Fibroblast of lung (primary cell): ENCODE measurements around the gene ARPC5L. TPM values are rescaled to one million over a fixed set of nuclear protein-coding genes. Genes with fewer than 3 reads are reported as not detected.

Source experiments
- DNase-seq, 2 donors: peaks; one replicate each; pipeline versions ENCODE4 v3.0.0 to v3.0.0-alpha.2; 2010; ENCODE audit warnings: low read depth in 2 of 2
- H2AFZ ChIP-seq: 2 replicates; pipeline ENCODE4 v1.5.1; 2012; ENCODE audit warnings: low read length, control low read depth, inconsistent platforms
- H3K27ac ChIP-seq: 2 replicates; pipeline ENCODE4 v1.5.1; 2011; ENCODE audit warnings: low read length, control low read depth; ENCODE audit not compliant: insufficient read depth
- H3K27me3 ChIP-seq: 2 replicates; pipeline ENCODE4 v1.5.1; 2011; ENCODE audit warnings: mild to moderate bottlenecking, low read length; ENCODE audit not compliant: control insufficient read depth, insufficient read depth
- H3K36me3 ChIP-seq: 2 replicates; pipeline ENCODE4 v1.5.1; 2011; ENCODE audit warnings: low read length; ENCODE audit not compliant: control insufficient read depth, insufficient read depth
- H3K4me1 ChIP-seq: 2 replicates; pipeline ENCODE4 v1.5.1; 2011; ENCODE audit warnings: low read length; ENCODE audit not compliant: control insufficient read depth, insufficient read depth; ENCODE audit errors: extremely low read depth
- H3K4me2 ChIP-seq: 2 replicates; pipeline ENCODE4 v1.5.1; 2011; ENCODE audit warnings: low read length, control low read depth; ENCODE audit not compliant: insufficient read depth; ENCODE audit errors: extremely low read depth
- H3K4me3 ChIP-seq, 4 experiments: fragments of 200-600 bp in 1 of 4; sonication (generic) in 1 of 4; replicated peaks in 1 of 4; 2 replicates each; pipeline ENCODE4 v1.5.1; 2011 to 2016; ENCODE audit warnings: low read length in 4 of 4, low read depth in 3 of 4, mild to moderate bottlenecking in 3 of 4, control low read depth in 2 of 4, inconsistent platforms in 1 of 4, mixed read lengths in 1 of 4; ENCODE audit not compliant: insufficient read depth in 1 of 4; ENCODE audit errors: control extremely low read depth in 1 of 4
- H3K79me2 ChIP-seq: 2 replicates; pipeline ENCODE4 v1.5.1; 2012; ENCODE audit warnings: mild to moderate bottlenecking, low read length, inconsistent platforms; ENCODE audit not compliant: control insufficient read depth, insufficient read depth
- H3K9ac ChIP-seq: 2 replicates; pipeline ENCODE4 v1.5.1; 2011; ENCODE audit warnings: mild to moderate bottlenecking, low read length, control low read depth; ENCODE audit not compliant: insufficient read depth
- H3K9me3 ChIP-seq: 2 replicates; pipeline ENCODE4 v1.5.1; 2012; ENCODE audit warnings: low read depth, low read length; ENCODE audit not compliant: control insufficient read depth, insufficient read depth
- H4K20me1 ChIP-seq: 2 replicates; pipeline ENCODE4 v1.5.1; 2011; ENCODE audit warnings: low read length; ENCODE audit not compliant: control insufficient read depth, insufficient read depth; ENCODE audit errors: extremely low read depth
- EZH2 ChIP-seq: IDR thresholded peaks from 2 replicates; pipeline ENCODE4 v1.5.1; 2012; ENCODE audit warnings: low read length, control low read depth, mild to moderate bottlenecking; ENCODE audit errors: missing control alignments
- polyA plus RNA-seq, 2 donors: library from polyadenylated mRNA; depleted of rRNA in 1 of 2; stranded (reverse) in 1 of 2; unstranded in 1 of 2; fragments of >200 nt; gene quantifications; 2 replicates each; pipeline ENCODE4 v1.2.1, GENCODE V29; 2011 to 2012; ENCODE audit warnings: missing spikeins in 1 of 2
- total RNA-seq: library from RNA; depleted of rRNA; stranded (reverse); fragments of >200 nt; gene quantifications from 2 replicates; pipeline ENCODE4 v1.2.1, GENCODE V29; 2014
- TF ChIP-seq, protein P1 (sequence below), 2 donors: IDR thresholded peaks in 1 of 2; conservative IDR thresholded peaks in 1 of 2; 1 replicate in 1 of 2; 2 replicates in 1 of 2; pipeline ENCODE4 v1.5.1; 2011 to 2012; ENCODE audit warnings: low read length in 2 of 2, control low read depth in 1 of 2, inconsistent platforms in 1 of 2, low read depth in 1 of 2, mild to moderate bottlenecking in 1 of 2

Gene ARPC5L
- total and polyA plus RNA-seq, 2 donors (not counting 1 experiment from before 2014, with no cell fraction given) = 13.2 to 48.9 TPM

- Histone ChIP-seq H3K36me3 (peaks cover 5% of the 10 kb centered on the region), H3K4me1 (no peaks in the 10 kb centered on the region), H3K9ac (no peak overlapping the region), H3K27me3 (no peaks in the 10 kb centered on the region), H3K79me2 (no peaks in the 10 kb centered on the region), H3K4me3 (no peak overlapping the region), H4K20me1 (no peaks in the 10 kb centered on the region), H3K27ac (no peak overlapping the region), H3K4me2 (no peak overlapping the region), H2AFZ (no peak overlapping the region), H3K9me3 (no peaks in the 10 kb centered on the region)
- no peak for DNase-seq
- TF ChIP-seq, protein P1, sequence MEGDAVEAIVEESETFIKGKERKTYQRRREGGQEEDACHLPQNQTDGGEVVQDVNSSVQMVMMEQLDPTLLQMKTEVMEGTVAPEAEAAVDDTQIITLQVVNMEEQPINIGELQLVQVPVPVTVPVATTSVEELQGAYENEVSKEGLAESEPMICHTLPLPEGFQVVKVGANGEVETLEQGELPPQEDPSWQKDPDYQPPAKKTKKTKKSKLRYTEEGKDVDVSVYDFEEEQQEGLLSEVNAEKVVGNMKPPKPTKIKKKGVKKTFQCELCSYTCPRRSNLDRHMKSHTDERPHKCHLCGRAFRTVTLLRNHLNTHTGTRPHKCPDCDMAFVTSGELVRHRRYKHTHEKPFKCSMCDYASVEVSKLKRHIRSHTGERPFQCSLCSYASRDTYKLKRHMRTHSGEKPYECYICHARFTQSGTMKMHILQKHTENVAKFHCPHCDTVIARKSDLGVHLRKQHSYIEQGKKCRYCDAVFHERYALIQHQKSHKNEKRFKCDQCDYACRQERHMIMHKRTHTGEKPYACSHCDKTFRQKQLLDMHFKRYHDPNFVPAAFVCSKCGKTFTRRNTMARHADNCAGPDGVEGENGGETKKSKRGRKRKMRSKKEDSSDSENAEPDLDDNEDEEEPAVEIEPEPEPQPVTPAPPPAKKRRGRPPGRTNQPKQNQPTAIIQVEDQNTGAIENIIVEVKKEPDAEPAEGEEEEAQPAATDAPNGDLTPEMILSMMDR (conservative IDR thresholded peaks at IDR 0.05 in 1 of 2, IDR thresholded peaks at IDR 0.05 in 1 of 2; ENCODE audit: low read depth in 1 of 2, low read length in 2 of 2) = no peak
- no peak for TF ChIP-seq EZH2
Measured at GRCh38 chr9:124906966-124907365, 45.0 kb downstream of the ARPC5L start.

DNA sequence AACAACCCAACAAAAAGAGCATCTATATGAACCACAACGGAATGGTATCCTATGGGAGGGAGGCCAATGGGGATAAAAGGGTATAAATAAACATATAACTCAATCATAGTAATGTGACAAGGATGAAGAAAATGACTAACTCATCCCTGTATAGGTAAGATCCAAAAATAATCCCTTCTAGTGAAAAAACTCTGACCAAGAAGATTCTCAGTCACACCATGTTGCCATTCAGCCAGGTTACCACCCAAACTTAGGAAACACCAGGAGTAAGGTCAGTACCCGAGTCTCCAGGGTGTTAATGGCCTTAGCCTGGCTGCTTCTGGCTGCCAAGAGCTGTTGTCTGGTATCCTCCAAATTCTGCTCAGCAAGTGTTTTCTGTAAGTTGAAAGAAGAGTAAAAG, 46.2 kb downstream of the ARPC5L start:
- no peaks in the 10 kb centered on the region for H4K20me1 ChIP-seq
- TF ChIP-seq, protein P1 (conservative IDR thresholded peaks at IDR 0.05 in 1 of 2, IDR thresholded peaks at IDR 0.05 in 1 of 2; ENCODE audit: low read depth in 1 of 2, low read length in 2 of 2) = no peak
- TF ChIP-seq EZH2 = no peak

DNA sequence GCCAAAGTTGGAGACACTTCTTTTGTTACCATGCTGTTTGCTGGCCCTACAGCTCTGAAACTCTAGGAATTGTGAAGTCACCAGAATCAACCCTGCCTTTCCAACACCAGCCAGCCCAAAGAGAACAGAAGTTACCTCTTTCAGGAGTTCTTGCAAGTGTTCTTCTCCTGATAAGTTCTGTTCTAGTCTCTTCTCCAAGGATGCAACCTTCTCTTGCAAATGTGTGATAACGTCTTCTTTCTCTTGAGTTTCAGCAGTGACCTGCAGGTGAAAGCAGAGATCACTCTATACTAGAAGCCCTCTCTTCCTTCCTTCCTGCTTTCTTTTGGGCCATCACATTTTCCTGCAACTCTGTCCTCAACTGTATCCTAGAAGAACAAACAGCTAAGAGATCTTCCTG, 49.8 kb downstream of the ARPC5L start:
- no peak for TF ChIP-seq EZH2
- TF ChIP-seq, protein P1 (conservative IDR thresholded peaks at IDR 0.05 in 1 of 2, IDR thresholded peaks at IDR 0.05 in 1 of 2; ENCODE audit: low read depth in 1 of 2, low read length in 2 of 2) = no peak
- no peaks in the 10 kb centered on the region for H3K27me3 ChIP-seq
- no peak overlapping the region for H3K4me3 ChIP-seq
- DNase-seq = no peak
- no peak overlapping the region for H3K27ac ChIP-seq
- H3K4me1 ChIP-seq = no peaks in the 10 kb centered on the region
- H3K4me2 ChIP-seq = no peak overlapping the region
- H3K36me3 ChIP-seq = peaks cover 6% of the 10 kb centered on the region
- H3K9ac ChIP-seq = no peak overlapping the region
- H3K79me2 ChIP-seq = no peaks in the 10 kb centered on the region
- no peak overlapping the region for H2AFZ ChIP-seq
- no peaks in the 10 kb centered on the region for H3K9me3 ChIP-seq
- H4K20me1 ChIP-seq = no peaks in the 10 kb centered on the region

More for the DNA sequence above, 46.2 kb downstream of the ARPC5L start:
- Histone ChIP-seq H3K4me3 (no peak overlapping the region), H3K79me2 (no peaks in the 10 kb centered on the region), H3K27me3 (no peaks in the 10 kb centered on the region), H3K36me3 (peaks cover 5% of the 10 kb centered on the region), H3K27ac (no peak overlapping the region), H3K9ac (no peak overlapping the region), H3K4me2 (no peak overlapping the region), H3K4me1 (no peaks in the 10 kb centered on the region), H2AFZ (no peak overlapping the region), H3K9me3 (no peaks in the 10 kb centered on the region)
- no peak for DNase-seq
